ENCODE measurements around the gene ZC3HAV1L.
"Not testable (repeated sequence)": the region's sequence is repeated elsewhere in the genome, so short reads cannot be mapped to it uniquely, and the experiment has no call there.

The ZC3HAV1L gene

GRCh38 chr7:139051655-139052054 lies 15.8 kb upstream of the ZC3HAV1L start:
- no peak for DNase-seq

GRCh38 chr7:139049936-139050335 lies 14.1 kb upstream of the ZC3HAV1L start:
- no peak for DNase-seq

GRCh38 chr7:139049111-139049510 lies 13.3 kb upstream of the ZC3HAV1L start:
- DNase-seq, result no peak

- no peak for DNase-seq
Observed at GRCh38 chr7:139047970-139048369, 12.1 kb upstream of the ZC3HAV1L start.

- DNase-seq, result no peak
Observed at GRCh38 chr7:139046143-139046542, 10.3 kb upstream of the ZC3HAV1L start.

GRCh38 chr7:139044813-139045794 lies 9.3 kb upstream of the ZC3HAV1L start:
- DNase-seq, result peak; percentile 14 to 30

GRCh38 chr7:139043823-139044812 lies 8.3 kb upstream of the ZC3HAV1L start:
- no peak for DNase-seq

GRCh38 chr7:139041378-139042085 lies 5.7 kb upstream of the ZC3HAV1L start:
- no peak for DNase-seq

- DNase-seq, result no peak
Observed at GRCh38 chr7:139038691-139039090, 2.8 kb upstream of the ZC3HAV1L start.

GRCh38 chr7:139036901-139037300 lies 1.1 kb upstream of the ZC3HAV1L start:
- no peak for DNase-seq

GRCh38 chr7:139034855-139035585 lies 822 bp downstream of the ZC3HAV1L start:
- no peak for DNase-seq

GRCh38 chr7:139034336-139034735 lies 1.5 kb downstream of the ZC3HAV1L start:
- no peak for DNase-seq

- no peak for DNase-seq
Observed at GRCh38 chr7:139033346-139034114, 2.3 kb downstream of the ZC3HAV1L start.

GRCh38 chr7:139032473-139032872 lies 3.4 kb downstream of the ZC3HAV1L start:
- DNase-seq, result no peak

GRCh38 chr7:139029353-139029752 lies 6.5 kb downstream of the ZC3HAV1L start:
- DNase-seq, result no peak

GRCh38 chr7:139026551-139026950 lies 9.3 kb downstream of the ZC3HAV1L start:
- DNase-seq, result no peak

GRCh38 chr7:139025861-139026260 lies 10.0 kb downstream of the ZC3HAV1L start:
- DNase-seq, result not testable (repeated sequence)

- DNase-seq, result no peak
Observed at GRCh38 chr7:139023076-139023475, 12.8 kb downstream of the ZC3HAV1L start.

- no peak for DNase-seq
Observed at GRCh38 chr7:139022286-139022685, 13.6 kb downstream of the ZC3HAV1L start.

GRCh38 chr7:139018910-139019309 lies 16.9 kb downstream of the ZC3HAV1L start:
- DNase-seq, result no peak
